Stimulated activated CD4-positive, alpha-beta T cell treated with anti-CD3 and anti-CD28 coated beads, Interleukin-12 subunit alpha, Interleukin-12 subunit beta, amount 100 ng/mL, for 48 hours (primary cell): ENCODE measurements around the gene SCAP.

Experiments used
- DNase-seq, 3 donors: peaks; one replicate each; pipeline ENCODE4 v3.0.0-alpha.2; 2020; ENCODE audit warnings: low read depth in 2 of 3, low spot score in 1 of 3

Gene SCAP

DNA sequence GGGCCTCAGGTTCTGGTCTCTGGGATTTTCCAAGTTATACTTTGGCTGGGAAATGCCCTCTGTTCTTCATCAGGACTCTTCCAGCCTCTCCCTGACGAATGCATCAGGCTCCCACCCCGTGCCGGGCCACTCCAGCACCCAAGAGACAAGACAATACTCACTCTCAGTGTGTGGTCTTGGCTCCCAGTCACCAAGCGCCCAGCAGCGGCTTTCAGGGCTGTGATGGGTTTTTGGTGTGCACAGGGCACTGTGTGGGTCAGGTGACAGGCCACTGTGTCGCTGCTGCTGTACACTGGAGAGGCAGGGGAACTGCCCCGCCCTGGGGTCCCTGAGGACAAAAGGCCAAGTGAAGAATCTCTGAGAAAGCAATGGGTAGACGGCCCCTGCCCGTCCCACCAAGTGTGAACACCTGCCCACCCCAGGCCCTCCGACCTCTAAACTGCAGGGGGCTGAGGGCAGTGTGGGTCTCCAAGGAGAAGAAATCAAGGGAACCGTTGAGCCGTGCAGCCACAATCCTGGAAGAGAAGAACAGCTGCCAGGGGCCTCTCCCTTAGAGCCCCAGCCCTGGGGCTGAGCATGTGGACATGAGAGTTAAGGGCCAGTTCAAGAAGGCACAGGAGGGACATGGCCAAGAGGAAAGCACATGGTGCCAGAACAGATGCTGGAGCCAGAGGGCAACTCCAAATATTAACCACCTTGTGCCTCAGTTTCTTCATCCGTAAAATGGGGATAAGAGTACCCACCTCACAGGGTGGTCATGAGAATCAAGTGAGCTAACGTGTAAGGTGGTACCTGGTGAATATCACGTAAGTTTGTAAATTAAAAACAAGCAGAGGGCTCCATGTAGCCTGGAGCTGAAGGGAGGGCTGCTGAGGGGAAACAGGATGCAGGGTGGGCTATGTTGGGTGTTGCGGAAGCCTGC lies 60.8 kb downstream of the SCAP start:
- DNase-seq = no peak

DNA sequence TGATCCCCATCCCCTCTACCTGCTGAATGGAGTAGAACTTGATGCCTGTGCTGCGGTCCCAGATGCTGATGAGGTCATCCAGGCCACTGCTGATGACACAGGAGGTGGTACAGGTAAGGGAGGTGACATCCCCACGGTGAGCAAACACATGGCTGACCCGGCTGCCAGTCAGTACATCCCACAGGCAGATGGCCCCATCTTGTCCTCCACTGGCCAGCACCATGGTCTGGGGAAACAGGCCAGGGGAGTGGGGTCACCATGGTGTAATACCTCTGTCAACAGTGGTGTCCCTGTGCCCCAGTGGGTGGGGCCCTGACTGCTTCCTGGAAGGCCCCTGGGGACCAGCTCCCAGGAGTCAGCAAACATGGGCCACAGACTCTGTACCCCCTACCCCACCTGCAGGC lies 61.6 kb downstream of the SCAP start:
- DNase-seq = no peak

DNA sequence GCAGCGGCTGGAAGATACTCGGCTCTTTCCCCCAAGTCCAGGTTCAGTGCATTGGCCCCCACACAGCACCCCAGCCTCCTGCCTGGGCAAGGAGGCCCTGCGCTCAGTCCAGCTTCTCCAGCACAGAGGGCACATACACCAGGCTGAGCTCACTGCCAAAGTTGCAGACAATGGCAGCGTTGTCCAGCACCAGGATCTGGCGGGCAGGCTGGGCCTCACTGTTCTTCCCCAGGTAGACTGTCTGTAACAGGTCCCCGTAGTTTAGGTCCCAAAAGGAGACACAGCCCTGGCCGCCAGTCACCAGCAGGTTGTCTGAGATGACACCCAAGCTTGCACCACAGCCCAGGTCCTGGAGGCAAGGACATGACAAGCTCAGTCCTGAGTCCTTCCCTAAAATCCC lies 62.0 kb downstream of the SCAP start:
- DNase-seq = no peak

DNA sequence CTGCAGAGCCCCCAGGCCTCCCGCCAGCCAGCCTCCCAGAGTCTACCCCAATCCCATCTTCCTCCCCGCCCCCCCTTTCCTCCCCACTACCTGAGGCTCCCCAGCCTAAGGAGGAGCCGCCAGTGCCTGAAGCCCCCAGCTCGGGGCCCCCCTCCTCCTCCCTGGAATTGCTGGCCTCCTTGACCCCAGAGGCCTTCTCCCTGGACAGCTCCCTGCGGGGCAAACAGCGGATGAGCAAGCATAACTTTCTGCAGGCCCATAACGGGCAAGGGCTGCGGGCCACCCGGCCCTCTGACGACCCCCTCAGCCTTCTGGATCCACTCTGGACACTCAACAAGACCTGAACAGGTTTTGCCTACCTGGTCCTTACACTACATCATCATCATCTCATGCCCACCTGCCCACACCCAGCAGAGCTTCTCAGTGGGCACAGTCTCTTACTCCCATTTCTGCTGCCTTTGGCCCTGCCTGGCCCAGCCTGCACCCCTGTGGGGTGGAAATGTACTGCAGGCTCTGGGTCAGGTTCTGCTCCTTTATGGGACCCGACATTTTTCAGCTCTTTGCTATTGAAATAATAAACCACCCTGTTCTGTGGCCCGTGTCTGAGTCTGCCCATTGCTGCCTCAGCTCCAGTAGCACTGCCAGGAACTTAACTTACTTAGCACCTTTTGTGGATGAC lies 62.8 kb downstream of the SCAP start:
- DNase-seq = no peak

DNA sequence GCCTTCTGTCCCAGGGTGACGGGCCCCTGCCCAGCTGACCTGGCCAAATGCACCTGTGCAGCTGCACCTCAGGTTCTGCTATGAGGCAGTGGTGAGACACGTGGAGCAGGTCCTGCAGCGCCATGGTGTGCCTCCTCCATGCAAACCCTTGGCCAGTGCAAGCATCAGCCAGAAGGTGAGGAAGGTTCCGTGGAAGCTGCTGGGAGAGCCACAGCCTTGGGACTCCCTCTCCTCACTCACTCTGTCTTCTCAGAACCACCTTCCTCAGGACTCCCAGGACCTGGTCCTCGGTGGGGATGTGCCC lies 63.3 kb downstream of the SCAP start:
- no peak for DNase-seq

DNA sequence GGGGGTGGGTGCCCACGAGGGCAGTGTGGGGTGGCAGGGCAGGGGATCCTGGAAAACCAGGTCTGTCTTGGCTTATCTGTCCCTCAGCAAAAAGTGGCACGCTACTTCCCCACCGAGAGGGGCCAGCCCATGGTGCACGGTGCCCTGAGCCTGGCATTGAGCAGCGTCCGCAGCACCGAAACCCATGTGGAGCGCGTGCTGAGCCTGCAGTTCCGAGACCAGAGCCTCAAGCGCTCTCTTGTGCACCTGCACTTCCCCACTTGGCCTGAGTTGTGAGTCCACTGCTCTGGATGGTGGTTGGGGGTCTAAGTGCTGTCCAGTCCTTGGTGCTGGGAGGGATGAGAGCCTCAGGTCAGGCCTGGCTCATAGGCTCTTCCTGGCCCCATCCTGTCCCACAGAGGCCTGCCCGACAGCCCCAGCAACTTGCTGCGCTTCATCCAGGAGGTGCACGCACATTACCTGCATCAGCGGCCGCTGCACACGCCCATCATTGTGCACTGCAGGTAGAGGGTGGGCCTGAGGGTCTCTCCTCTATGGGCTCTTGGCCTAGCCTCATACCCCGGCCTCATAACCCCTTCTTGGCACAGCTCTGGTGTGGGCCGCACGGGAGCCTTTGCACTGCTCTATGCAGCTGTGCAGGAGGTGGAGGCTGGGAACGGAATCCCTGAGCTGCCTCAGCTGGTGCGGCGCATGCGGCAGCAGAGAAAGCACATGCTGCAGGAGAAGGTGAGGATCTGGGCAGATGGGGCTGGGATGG lies 63.9 kb downstream of the SCAP start:
- DNase-seq = no peak

DNA sequence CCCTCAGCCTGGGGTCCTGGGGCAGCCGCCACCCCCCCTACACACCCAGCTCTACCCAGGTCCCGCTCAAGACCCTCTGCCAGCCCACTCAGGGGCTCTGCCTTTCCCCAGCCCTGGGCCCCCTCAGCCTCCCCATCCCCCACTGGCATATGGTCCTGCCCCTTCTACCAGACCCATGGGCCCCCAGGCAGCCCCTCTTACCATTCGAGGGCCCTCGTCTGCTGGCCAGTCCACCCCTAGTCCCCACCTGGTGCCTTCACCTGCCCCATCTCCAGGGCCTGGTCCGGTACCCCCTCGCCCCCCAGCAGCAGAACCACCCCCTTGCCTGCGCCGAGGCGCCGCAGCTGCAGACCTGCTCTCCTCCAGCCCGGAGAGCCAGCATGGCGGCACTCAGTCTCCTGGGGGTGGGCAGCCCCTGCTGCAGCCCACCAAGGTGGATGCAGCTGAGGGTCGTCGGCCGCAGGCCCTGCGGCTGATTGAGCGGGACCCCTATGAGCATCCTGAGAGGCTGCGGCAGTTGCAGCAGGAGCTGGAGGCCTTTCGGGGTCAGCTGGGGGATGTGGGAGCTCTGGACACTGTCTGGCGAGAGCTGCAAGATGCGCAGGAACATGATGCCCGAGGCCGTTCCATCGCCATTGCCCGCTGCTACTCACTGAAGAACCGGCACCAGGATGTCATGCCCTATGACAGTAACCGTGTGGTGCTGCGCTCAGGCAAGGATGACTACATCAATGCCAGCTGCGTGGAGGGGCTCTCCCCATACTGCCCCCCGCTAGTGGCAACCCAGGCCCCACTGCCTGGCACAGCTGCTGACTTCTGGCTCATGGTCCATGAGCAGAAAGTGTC lies 64.7 kb downstream of the SCAP start:
- no peak for DNase-seq

DNA sequence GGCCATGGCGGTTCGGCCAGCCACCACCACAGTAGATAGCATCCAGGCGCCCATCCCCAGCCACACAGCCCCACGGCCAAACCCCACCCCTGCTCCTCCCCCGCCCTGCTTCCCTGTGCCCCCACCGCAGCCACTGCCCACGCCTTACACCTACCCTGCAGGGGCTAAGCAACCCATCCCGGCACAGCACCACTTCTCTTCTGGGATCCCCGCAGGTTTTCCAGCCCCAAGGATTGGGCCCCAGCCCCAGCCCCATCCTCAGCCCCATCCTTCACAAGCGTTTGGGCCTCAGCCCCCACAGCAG lies 65.4 kb downstream of the SCAP start:
- DNase-seq = no peak

DNA sequence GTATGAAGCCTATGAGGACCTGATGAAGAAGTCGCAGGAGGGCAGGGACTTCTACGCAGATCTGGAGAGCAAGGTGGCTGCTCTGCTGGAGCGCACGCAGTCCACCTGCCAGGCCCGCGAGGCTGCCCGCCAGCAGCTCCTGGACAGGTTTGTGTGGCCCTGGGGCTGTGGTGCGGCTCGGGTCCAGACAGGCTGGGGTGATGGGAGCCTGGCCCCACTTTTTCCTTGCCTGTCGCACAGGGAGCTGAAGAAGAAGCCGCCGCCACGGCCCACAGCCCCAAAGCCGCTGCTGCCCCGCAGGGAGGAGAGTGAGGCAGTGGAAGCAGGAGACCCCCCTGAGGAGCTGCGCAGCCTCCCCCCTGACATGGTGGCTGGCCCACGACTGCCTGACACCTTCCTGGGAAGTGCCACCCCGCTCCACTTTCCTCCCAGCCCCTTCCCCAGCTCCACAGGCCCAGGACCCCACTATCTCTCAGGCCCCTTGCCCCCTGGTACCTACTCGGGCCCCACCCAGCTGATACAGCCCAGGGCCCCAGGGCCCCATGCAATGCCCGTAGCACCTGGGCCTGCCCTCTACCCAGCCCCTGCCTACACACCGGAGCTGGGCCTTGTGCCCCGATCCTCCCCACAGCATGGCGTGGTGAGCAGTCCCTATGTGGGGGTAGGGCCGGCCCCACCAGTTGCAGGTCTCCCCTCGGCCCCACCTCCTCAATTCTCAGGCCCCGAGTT lies 65.9 kb downstream of the SCAP start:
- no peak for DNase-seq

DNA sequence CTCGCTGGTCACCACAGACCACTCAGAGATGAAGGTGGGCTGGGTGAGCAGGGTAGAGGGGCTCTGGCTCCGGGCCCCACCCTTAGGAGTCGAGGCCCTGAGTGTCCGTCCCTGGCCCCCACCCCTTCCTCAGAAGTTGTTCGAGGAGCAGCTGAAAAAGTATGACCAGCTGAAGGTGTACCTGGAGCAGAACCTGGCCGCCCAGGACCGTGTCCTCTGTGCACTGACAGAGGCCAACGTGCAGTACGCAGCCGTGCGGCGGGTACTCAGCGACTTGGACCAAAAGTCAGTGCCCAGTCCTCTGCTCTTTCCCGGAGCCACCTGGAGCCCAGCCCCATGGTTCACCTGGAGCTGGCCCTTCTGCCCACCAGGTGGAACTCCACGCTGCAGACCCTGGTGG lies 66.5 kb downstream of the SCAP start:
- DNase-seq = no peak

DNA sequence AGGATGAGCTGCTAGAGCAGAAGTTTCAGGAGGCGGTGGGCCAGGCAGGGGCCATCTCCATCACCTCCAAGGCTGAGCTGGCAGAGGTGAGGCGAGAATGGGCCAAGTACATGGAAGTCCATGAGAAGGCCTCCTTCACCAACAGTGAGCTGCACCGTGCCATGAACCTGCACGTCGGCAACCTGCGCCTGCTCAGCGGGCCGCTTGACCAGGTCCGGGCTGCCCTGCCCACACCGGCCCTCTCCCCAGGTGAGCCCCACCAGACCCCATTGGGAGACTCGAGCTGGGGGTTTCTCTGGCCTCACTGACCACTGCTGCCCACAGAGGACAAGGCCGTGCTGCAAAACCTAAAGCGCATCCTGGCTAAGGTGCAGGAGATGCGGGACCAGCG lies 66.9 kb downstream of the SCAP start:
- no peak for DNase-seq

DNA sequence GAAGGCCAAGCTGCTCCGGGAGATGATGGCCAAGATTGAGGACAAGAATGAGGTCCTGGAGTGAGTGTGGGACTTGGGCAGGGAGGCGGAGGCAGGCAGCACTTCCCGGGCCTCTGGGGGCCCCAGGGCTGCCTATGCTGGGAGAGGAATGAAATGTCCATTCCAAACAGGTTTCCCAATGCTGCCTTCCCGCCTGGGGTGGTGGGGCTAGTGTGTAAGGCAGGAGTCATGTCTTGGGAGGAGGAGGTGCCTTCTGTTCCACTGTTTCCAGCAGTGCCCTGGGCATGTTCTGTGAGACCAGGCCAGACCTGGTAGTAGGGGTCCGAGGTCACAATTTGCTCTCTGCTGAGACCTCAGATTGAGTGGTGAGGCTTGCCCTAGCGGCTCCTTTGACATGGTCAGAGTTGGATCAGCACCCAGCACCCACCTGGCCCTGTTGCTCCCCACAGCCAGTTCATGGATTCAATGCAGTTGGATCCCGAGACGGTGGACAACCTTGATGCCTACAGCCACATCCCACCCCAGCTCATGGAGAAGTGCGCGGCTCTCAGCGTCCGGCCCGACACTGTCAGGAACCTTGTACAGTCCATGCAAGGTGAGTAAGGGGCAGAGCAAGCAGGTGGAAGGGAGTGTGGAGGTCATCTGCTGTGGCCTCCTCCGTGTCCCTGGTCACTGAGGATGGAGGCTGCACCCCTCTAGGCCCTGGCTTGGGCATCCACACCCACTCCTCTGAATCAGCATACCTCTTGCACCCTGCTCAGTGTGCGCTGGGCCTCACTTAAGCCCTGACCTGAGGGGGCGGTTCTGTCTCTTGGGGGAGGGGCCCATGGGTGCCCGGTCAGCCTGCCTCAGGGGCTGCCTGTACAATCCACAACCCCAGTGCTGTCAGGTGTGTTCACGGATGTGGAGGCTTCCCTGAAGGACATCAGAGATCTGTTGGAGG lies 67.6 kb downstream of the SCAP start:
- no peak for DNase-seq

DNA sequence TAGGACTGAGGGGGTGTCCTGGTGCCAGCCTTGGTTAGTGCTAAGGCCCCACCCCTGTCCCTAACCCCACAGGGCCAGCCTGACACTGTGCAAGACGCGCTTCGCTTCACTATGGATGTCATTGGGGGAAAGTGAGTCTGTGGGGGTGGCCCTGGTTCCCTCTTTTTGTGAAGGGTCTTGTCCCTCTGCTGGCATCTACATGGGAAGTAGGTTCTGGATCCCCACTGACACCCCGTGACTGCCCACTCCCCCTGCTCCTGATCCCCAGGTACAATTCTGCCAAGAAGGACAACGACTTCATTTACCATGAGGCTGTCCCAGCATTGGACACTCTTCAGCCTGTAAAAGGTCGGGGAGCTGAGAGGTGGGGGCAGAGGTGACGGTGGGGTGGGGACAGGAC lies 68.5 kb downstream of the SCAP start:
- no peak for DNase-seq

DNA sequence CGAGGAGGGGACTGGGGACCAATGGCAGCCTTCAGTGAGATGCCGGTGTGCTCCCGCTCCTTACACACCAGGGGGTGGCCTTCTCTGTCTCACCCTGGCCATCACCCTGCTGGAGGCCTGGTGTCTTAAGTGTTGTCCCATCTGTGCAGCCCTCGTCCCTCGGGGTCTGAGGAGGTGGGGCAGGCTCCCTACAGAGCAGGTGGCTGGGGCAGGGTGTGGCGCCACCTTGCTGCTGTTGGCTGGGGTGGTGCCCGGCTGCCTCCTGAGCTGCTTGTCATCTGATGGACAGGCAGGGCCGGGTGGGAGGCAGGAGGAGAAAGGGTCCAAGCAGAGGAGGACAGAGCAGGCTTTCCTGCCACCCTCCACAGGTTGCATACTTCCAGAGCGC lies 69.0 kb downstream of the SCAP start:
- no peak for DNase-seq

DNA sequence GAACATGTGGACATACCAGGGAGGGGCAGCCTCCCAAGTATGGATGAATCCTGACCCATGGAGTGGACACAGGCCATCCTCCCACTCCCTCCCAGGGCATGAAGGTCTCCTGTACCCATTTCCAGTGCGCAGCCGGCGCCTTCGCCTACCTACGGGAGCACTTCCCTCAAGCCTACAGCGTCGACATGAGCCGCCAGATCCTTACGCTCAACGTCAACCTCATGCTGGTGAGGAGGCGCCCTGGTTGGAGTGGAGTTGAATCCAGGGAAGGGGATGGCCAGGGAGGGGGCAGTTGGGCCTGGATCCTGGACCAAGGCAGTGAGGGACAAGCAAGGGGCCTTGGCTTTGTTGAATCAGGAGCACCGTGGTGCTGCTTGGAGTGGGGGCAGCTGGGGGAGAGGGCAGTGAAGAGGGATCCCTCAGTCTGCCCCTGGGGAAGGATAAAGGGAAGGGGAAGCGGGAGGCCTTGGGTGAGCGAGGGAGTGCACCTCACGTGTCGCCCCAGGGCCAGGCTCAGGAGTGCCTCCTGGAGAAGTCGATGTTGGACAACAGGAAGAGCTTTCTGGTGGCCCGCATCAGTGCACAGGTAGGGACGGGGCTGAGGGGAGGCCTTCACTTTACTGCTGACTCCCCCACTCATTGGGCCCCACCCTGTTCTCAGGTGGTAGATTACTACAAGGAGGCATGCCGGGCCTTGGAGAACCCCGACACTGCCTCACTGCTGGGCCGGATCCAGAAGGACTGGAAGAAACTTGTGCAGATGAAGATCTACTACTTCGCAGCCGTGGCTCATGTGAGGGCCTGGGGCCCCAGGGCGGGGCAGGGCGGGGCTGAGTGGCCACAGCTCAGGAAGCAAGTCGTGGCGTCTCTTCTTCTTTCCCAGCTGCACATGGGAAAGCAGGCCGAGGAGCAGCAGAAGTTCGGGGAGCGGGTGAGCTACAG lies 69.7 kb downstream of the SCAP start:
- no peak for DNase-seq

DNA sequence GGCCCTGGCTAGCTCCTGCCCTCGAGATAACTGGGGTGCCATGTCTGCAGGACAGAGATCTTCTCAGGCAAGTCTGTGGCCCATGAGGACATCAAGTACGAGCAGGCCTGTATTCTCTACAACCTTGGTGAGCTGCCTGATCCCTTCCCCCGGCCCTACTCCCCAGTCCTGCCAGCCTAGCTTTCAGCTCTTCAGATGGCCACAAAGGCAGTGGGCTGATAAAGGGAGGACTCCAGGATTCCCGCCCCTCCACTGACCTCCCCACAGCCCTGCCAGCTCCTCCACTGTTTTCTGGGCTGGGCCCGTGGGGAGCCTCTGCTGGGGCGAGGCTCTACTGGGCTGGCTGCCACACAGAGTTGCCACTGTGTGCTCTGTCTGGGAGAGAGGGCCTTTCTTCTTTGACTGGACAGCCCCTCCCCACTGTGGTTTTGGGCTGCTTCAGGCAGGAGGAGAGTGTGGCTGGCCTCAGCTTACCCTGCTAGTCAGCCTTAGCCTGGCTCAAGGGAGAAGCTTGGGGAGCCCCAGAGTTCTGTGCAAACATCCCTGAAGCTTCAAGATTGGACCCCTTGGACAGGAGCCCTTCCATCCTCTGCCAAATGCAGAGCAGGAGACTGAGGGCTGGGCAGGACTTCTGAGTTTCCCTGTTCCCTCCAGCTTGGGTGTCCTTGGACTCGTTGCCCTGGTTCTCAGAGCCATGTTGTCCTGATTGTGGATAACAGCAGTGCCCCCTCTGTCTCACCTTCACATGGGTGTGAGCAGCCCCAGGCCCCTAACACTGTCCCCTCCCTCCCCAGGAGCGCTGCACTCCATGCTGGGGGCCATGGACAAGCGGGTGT lies 70.6 kb downstream of the SCAP start:
- DNase-seq = no peak

DNA sequence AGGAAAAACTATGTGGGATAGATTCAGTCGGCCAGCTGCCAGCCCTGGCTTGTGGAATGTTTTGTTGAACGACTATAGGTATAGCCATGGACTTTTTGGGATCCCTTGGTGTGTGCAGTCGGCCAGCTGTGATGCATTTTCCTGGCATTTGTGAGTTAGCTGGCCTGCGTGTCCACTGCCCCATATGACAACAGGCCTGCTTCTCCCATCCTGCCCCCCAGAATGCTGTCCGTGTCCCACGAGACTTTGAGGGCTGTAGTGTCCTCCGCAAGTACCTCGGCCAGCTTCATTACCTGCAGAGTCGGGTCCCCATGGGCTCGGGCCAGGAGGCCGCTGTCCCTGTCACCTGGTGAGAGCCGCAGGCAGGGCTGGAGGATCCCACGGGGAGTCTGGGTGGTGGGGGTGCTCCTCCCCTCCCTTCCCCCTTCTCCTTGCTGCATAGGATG lies 71.3 kb downstream of the SCAP start:
- no peak for DNase-seq
